NCI-H1694 (cell line): ENCODE results near the gene CDT1.
"Not testable (repeated sequence)": the region's sequence is repeated elsewhere in the genome, so short reads cannot be mapped to it uniquely, and the experiment has no call there.

Experiments used
- DNase-seq: peaks from one replicate; lab custom pipeline; 2025; lab: John Stamatoyannopoulos, UW

Gene CDT1

GRCh38 chr16:88782454-88783390 is 20.9 kb upstream of the CDT1 start:
- DNase-seq = no peak

- no peak for DNase-seq
Observed at GRCh38 chr16:88783391-88784073, 20.1 kb upstream of the CDT1 start.

DNA sequence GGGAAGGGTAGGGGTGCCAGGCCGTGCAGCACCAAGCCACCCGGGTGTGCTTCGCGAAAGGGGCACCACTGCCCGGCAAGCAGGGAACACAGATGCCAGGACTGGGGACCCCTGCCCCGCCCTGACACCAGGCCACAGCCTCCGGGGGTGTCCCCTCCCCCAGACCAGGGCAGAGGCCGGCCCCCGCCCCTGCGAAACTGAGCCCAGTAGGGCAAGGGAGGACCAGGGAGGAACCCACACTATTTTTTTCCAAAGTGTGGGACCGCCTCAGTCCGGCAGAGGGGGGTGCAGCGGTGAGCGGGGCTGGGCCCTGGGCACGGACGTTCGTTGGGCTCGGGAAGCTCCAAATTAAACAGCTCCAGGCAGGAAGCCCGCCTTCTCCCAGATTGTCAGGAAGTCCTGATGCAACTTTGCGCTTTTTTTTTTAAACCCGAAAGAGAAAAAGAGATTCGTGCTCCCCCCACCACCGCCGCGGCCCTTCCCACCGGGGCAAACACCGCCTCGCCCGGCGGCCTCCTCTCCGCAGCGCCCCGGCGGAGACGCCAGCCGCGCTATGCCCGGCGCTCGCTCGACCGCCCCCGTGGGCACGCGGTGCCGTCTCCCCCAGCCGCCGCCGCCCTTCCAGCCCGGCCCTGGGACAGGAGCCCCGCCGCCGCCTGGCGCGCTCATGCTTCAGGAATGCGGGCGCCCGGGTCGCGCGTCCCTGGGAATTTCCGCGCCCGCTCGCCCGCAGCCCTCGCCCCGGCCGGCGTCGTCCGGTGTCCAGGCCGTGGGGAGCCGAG is 19.3 kb upstream of the CDT1 start:
- no peak for DNase-seq

GRCh38 chr16:88784856-88785105 is 18.8 kb upstream of the CDT1 start:
- DNase-seq = no peak

DNA sequence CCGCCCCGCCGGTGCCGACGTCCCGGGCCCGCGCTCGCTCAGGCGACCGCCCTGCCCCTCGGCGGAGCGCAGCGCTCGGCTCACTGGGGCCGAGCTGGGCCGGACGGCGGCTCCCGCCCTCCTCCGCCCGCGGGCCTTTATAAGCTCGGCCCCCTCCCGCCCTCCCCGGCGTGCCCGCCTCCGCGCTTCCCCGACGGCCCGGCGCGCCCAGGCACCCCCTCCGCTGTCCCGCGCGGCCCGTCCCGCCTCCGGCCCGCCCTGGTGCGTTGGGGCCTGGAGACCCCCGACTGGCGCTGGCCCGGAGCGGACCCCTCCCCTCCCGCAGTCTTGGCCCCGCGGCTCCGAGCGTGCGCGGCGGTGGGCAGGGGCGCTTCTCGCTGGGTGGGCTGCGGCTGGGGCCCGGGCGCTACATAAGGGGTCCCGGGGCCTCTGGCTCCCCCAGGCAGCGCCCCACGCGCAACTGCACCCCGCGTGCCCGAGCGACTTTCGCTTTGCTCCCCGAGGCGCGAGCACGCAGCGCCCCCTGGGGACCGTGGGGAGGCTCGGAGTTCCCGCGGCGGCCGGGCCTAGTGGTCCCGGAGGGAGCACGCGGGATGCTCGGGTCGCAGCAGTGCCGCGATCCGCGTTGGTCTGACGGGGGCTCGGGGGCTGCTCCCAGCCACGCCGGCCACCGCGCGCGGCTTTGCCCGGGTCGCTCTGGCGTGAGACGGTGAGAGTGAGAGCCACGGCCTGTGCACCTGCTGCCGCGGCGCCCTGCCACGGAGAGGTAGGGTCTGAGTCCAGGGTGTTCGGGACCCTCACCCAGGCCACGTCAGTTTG is 18.3 kb upstream of the CDT1 start, which contains the start of gene PIEZO1:
PIEZO1 (minus strand) TSS at position 115 of the 819 bp plus-strand sequence. CDS start 256 bp downstream, outside the sequence.
- DNase-seq = no peak

DNA sequence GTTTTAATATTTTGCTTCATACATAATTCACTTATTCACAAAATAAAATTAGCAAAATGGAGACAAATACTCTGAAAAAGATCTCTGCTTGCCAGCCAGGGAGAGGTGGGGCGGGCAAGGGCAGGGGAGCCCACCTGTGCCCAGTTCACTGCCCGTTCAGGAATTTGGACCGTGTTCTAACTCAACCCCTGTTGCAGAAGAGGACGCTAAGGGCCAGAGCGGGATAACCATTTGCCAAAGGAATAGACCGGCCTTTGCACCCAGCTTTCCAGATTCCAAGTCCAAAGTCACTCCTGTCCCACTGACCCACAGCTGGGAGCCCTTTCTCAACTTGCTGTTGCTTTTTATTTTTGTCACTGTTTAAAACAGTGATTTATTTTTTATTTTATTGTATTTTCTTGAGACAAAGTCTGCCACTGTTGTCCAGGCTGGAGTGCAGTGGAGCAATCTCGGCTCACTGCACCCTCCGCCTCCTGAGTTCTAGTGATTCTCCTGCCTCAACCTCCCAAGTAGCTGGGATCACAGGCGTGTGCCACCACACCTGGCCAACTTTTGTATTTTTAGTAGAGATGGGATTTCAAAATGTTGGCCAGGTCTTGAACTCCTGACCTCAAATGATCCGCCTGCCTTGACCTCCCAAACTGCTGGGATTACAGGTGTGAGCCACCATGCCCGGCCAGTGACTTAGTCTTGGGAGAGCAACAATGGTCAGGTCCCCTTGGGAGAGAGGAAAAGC is 15.8 kb upstream of the CDT1 start:
- DNase-seq = no peak

DNA sequence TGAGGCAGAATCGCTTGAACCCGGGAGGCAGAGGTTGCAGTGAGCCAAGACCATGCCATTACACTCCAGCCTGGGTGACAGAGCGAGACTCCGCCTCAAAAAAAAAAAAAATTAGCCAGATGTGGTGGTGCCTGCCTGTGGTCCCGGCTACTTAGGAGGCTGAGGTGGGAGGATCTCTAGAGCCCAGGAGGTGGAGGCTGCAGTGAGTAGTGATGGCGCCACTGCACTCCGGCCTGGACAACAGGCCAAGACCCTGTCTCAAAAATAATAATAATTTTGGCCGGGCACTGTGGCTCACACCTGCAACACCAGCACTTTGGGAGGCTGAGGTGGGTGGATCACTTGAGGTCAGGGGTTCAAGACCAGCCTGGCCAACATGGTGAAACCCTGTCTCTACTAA is 14.8 kb upstream of the CDT1 start:
- not testable (repeated sequence) for DNase-seq

DNA sequence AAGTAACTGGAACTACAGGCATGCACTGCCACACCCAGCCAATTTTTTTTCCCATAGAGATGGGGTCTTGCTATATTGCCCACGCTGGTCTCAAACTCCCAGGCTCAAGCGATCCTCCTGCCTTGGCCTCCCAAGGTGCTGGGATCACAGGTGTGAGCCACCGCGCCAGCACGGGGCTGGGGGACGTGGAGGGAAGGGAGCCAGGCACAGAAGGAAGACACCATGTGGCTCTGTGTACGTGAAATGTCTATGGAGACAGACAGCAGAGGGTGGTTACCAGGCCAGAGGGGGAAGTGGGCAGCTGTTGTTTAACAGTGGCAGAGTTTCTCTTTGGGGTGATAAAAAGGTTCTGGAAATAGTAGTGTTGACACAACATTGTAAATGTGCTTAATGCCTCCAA is 14.0 kb upstream of the CDT1 start:
- no peak for DNase-seq

DNA sequence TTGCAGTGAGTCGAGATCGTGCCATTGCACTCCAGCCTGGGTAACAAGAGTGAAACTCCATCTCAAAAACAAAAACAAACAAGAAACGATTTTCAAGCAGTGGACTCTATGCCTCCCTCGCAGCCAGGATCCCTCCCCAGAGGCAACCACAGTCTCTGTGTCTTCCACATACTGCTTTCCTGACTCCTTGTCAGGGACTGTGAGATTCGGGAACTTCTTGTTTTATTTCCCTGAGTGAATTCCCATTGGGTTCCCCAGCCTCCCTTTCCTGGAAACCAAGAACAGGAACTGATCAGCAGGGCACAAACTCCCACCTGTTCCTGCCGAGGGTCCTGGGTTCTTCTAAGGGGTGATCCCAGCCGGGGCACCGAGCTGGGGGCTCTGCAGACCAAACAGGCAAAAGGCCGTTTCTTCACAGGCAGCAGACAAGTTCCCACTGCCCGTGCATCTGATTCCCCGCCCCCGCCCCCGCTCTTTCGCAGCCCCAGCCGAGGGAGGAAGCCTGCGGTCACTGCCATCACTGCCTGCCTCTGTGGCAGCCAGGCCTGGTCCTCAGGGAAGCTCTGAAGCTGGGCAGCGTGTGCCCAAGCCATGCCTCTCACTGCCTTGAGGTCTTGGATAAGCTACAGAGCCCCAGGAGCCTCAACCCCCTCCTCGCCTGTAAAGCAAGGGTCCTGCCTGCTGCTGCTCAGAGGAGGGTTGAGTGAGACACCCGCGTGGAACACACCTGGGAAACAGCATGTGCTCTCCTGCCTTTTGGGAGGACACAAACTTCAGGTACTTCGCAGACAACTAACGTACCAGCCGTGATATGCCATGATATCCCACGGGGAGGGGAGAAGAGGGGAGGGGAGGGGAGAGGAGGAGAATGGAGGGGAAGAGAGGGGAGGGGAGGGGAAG is 13.0 kb upstream of the CDT1 start:
- DNase-seq = no peak

DNA sequence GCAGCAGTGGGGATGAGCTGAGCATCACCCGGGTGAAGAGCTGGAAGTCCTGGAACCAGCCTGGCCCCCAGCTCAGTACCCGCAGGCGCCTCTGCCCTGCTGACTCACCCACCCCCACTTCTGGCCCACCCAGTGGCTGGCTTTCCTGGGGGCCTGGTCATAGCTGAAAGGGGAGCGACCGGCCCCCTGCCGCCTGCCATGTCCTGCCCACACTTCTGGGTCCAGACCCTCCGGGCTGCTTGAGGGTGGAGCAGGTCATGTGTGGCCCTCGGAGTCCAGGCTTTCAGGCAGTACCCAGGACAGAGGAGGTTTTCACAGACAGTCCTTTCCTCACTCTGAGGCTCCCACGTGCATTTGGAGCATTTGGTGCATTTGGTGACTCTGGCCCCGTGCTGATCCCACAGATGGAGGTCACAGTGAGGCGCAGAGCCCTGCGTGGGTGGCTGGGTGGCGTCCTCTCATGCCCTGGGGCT is 11.5 kb upstream of the CDT1 start:
- no peak for DNase-seq

DNA sequence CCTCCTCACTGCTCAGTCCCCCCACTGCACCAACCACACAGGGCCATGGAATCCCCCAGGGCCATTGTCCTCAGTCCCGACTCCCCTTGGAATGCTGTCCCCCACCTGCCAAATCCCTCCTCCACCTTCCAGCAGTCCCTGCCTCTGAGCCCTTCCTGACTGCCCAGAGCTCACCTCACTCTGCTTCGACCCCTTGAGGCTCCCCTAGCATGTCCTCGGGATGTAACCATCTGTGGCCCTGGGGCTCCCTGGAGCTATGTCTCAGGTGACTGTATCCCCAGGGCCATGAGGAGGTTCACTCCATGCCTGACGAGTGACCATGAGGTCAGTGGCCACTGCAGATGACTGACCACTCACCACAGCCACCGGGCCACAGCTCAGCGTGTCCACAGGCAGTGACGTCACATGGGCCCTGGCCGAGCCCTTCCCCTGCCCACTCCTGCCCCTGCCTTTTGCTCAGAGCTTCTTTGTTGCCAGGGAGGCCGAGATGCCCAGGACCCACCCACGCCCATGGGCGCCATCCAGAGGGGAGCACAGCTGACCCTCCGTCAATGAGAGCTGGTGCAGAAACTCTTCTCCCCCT is 10.8 kb upstream of the CDT1 start:
- no peak for DNase-seq

- no peak for DNase-seq
Observed at GRCh38 chr16:88793251-88793954, 10.2 kb upstream of the CDT1 start.

DNA sequence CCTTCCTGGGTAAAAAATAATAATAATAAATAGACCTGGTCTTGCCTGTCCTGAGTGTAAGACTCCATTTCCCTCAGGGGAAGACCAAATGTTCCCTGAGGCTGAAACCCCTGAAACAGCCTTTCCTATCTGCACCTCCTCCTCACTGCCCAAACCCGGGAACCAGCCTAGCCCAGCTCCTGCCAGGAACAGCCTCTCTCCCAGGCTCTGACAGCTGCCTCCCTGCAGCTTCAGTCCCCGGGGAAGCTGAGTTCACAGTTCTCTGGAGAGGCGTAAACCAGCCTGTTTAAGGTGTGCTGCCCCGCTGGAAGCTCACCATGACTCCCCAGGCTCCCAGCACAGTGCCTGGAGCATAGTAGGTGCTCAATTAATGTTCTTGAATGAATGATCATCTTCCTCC is 7.3 kb upstream of the CDT1 start:
- no peak for DNase-seq

GRCh38 chr16:88798073-88798472 is 5.5 kb upstream of the CDT1 start:
- DNase-seq = no peak

- DNase-seq = peak; percentile 63
Observed at GRCh38 chr16:88798772-88799455, 4.7 kb upstream of the CDT1 start.

DNA sequence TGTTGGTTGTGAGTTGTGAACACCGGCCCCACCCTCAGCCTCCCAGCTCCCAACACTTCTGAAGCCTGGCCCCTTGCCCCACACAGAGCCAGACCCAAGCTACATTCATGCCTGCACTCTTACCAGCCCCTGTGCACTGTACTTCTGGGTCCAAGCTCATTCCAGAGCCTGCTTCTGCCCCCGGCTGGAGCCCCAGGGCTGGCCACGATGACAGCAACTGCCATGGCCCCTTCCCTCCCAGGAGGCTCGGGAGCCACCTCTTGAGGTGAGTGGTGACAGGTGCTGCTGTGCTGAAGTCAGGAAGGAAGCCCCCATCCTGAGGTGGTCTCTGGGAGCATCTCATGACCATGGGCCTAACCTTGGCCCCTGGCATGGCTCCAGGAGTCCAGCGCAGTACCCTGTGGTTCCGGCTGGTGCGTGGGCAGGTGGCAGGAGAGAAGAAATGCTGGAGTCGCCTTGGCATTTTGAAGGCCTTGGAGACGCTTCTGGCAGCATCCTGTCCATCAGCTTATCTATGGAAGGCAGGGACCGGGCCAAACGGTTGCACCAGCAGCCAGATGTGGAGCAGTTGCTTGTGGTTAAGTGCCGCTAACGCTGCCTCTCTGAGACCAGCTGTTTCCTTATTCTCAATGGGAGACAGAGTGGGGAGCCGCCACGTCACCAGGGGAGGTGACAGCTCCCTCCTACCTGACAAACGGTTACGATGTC is 3.9 kb upstream of the CDT1 start:
- no peak for DNase-seq

DNA sequence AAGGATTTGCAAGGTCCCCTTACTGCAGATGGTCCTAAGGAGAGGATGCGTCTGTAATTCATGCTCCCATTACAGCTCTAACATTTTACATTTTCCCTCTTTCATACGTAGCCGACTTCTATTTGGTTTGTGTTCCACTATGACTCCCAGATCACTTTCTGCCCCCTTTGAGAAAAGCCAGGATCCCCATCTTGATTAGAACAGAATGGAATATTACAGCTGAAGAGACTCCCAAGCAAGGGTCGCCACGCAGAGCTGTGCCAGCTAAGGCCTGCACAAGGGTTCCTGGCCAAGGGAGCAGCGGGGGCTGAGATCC is 3.4 kb upstream of the CDT1 start:
- no peak for DNase-seq

DNA sequence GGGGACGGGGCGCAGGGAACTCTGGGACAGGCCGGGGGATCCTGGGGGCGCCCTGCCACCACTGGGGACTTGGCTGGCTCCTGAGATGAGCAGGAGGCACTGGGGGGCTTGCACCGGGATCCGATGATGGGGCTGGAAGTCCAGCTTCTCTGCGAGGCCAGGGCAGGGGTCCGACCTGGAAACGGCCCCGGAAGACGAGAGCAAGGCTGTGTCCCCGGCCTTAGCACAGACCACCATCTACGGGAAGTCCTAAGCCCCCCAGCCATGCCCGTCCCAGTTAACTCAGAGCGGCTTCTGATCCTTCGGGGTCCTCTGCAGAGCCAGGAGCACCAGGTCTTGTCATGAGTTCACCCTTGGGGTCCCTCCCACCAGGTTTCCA is 573 bp downstream of the CDT1 start:
- DNase-seq = no peak
